ENCODE measurements around the gene LRCOL1.

- TF ChIP-seq EZH2 (IDR thresholded peaks at IDR 0.05; ENCODE audit: low read depth, low read length, severe bottlenecking) (no peak), POLR2A (IDR thresholded peaks at IDR 0.05; ENCODE audit: control extremely low read depth in 1 of 2, low read depth in 2 of 2, low read length in 2 of 2) (no peak; a peak in 1 of 3 replicates), USF2 (IDR thresholded peaks at IDR 0.05; ENCODE audit: low read length) (no peak)
These were observed 27.6 kb downstream of the LRCOL1 start for GRCh38 chr12:132582582-132583410.

Data from H1 (cell line).